ENCODE results near the gene PPP1R12A.
"Not testable (repeated sequence)": the region's sequence is repeated elsewhere in the genome, so short reads cannot be mapped to it uniquely, and the experiment has no call there.

PPP1R12A gene

DNA sequence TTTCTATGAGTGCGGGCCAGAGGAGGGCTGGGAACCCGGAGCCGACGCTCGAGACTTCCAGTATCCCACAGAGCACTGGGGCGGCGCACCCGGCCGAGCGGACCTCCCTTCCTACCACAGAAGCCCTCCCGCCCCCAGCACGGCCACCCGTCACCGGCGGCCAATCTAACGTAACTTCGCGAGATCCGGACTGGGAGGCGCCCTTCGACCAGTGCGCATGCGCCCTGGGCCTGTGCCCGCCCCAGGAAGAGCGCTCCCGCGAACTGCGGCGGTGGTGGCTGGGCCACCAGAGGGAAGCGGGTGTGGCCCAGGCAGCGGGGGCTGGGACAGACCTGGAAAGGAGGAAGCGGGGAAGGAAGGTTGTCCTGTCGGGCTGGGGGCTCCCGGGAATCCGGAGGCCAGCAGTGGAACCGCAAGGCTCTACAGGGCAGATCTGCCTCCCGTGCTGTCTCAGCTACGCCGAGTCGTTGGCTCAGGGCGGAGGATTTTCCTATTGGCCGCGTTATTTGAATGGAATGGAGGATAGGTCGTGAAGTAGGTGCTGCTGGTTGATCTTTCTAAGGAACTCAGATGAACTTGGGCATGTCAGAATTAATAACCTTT is at the start of gene PPP1R12A:
PPP1R12A (minus strand) TSS at position 77 of the 603 bp plus-strand sequence. CDS start 166 bp downstream, outside the sequence.
- DNase-seq, result peak; percentile 93
- H3K36me3 Mint-ChIP-seq, result peaks cover 5 to 7% of the 10 kb centered on the region in 2 donors
- peak within 1 kb of the TSS; percentile 98 for H3K27ac Mint-ChIP-seq
- no peaks in the 10 kb centered on the region for H3K27me3 Mint-ChIP-seq
- H3K4me1 Mint-ChIP-seq, result peaks cover 14% of the 10 kb centered on the region in 2 donors
- H3K4me3 Mint-ChIP-seq, result peak within 1 kb of the TSS; percentile 87 to 91
- H3K9me3 Mint-ChIP-seq, result no peaks in the 10 kb centered on the region
- ATAC-seq (replicated peaks), result peak; percentile 86 to 90

DNA sequence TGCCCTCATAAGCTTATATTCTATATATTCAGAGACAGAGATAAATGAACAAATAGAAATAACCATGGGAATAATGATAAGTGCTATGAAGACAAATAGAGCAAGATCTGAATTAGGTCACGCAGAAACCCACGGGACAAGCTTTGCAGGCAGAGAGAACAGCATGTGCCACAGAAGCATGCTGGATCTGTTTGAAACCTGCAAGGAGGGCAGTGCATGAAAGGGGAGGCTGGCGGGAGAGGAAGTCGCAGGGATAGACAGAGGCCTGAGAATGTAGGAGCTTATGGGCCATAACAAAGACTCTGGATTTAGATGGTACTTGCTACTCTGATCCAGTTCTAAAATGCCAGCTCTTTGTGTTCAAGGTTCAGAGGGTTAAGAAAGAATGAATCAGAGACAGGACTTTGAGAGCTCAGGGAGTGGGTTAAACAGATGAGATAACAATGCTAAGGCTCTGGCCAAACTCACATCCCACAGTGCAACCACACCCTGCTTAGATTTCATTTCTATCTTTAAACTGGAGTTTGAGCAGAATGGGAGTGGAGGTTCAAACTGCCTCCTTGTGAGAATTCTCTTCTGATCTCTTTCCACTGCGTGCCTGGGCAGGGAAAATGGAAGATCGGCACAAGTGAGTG is 49.2 kb upstream of the PPP1R12A start:
- no peak overlapping the region for H3K27ac Mint-ChIP-seq
- no peaks in the 10 kb centered on the region for H3K9me3 Mint-ChIP-seq
- ATAC-seq (replicated peaks), result no peak
- H3K27me3 Mint-ChIP-seq, result peaks cover 31 to 39% of the 10 kb centered on the region in 2 donors
- DNase-seq, result no peak
- no peaks in the 10 kb centered on the region for H3K36me3 Mint-ChIP-seq
- H3K4me3 Mint-ChIP-seq, result no peak overlapping the region
- H3K4me1 Mint-ChIP-seq, result no peaks in the 10 kb centered on the region

DNA sequence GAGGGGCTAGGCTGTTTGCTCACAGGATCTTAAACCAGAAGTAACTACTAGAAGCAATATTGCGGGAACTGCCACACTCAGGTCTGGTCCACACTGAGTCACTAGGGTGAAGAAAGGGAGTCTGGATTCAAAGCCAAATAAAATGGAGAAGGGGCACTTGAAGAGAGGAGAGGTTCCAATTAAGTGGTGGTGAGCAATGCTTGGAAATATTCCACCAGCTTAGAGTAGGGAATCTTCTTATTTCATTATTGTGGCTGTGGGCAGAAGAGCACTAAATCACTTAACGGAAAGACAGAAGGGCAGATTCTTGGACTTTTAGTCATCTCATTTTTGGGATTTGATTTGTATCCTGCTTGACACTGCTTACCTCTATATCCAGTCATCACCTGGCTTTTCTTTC is 48.6 kb upstream of the PPP1R12A start:
- ATAC-seq (replicated peaks) (no peak), DNase-seq (no peak)
- no peak overlapping the region for H3K27ac Mint-ChIP-seq
- H3K4me3 Mint-ChIP-seq, result no peak overlapping the region
- H3K4me1 Mint-ChIP-seq, result no peaks in the 10 kb centered on the region
- peaks cover 36 to 38% of the 10 kb centered on the region in 2 donors for H3K27me3 Mint-ChIP-seq
- no peaks in the 10 kb centered on the region for H3K36me3 Mint-ChIP-seq
- no peaks in the 10 kb centered on the region for H3K9me3 Mint-ChIP-seq

DNA sequence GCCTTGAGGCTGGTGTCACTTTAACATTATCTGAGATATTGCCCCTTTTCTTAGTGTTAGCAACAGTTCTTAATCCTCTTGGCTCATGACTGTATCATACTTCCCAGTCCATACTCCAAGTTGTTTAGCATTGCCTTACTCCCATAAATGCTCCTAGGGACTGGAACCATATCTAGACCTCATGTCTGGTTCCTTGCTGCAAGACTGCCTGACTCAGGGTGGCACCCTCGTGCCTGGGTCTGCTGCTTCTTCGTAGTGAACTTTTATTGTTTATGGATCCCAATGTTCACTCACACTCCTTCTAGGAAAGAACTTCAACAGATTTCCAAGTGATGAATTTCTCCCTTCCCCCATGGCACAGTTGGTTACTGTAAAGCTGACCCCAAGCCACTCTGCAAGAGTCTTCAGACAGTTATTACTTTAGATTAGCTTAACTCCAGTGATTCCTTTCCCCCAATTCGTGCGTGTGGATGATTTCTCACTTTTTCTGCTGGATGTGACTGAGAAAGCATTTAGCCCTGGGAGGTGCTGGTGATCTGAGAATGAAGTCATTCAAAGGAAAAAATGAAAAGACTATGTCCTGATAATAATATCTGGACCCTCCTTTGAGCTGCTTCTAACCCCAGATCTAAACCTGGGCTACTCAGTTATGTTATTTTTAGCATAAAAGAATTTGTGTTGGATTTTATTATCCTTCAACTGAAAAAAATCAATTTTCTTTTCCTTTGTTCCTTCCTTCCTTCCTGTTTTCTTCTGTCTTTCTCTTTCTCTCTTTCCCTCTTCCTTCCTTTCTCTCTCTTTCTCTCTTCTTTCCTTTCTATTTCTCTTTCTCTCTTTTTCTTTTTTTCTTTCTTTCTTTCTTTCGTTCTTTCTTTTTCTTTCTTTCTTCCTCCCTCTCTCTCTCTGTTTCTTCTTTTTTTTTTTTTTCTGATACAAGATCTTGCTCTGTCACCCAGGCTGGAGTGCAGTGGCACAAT is 47.5 kb upstream of the PPP1R12A start:
- Mint-ChIP-seq H3K27me3 (peaks cover 29 to 32% of the 10 kb centered on the region in 2 donors), H3K4me1 (no peaks in the 10 kb centered on the region), H3K4me3 (no peak overlapping the region), H3K9me3 (no peaks in the 10 kb centered on the region), H3K27ac (no peak overlapping the region), H3K36me3 (no peaks in the 10 kb centered on the region)
- DNase-seq, result no peak
- ATAC-seq (replicated peaks), result no peak

DNA sequence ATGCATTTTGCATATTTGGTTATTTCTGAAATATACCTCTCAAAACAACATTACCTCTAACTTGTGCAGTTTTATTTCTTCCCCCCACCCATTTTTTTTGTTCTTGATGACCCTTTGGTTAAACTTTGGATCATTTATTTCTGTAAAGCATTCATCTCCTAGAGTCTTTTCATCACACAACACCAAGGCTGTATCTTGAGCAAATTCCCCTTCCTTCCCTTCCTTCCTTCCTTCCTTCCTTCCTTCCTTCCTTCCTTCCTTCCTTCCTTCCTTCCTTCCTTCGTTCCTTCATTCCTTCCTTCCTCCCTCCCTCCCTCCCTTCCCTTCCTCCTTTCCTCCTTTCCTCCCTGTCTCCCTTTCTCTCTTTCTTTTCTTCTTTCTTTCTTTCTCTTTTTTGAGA is 43.8 kb upstream of the PPP1R12A start:
- Mint-ChIP-seq H3K4me3 (no peak overlapping the region), H3K9me3 (no peaks in the 10 kb centered on the region), H3K27ac (no peak overlapping the region), H3K36me3 (no peaks in the 10 kb centered on the region), H3K27me3 (peaks cover 12 to 19% of the 10 kb centered on the region in 2 donors), H3K4me1 (no peaks in the 10 kb centered on the region)
- no peak for ATAC-seq (replicated peaks)
- no peak for DNase-seq

DNA sequence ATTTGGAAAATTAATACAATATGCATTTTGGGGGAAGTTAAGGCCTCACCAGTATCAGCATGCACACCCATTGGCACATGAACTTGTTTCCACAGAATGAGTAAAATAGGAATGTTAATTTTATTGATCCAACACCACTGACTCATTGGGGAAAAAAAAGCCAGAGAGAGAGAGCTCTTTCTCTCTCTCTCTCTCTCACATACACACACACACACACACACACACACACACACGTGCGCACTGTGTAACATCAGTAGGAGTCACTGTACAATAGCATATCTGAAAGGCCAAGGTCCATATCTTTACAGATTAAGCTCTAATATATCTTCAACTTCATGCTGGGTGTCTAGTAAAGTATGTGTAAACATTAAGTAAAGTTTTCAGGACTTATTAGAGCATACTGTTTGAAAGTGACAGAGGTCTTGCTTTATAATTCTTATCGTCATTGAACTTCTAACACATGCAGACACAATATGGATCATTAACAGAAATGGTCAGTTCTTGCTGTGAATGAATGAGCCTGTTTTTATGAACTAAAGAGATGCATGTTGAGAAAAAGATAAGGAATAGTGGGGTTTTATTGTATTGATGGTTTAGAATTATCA is 43.1 kb upstream of the PPP1R12A start:
- DNase-seq; ATAC-seq (replicated peaks); H3K4me3 Mint-ChIP-seq: not testable (repeated sequence)

DNA sequence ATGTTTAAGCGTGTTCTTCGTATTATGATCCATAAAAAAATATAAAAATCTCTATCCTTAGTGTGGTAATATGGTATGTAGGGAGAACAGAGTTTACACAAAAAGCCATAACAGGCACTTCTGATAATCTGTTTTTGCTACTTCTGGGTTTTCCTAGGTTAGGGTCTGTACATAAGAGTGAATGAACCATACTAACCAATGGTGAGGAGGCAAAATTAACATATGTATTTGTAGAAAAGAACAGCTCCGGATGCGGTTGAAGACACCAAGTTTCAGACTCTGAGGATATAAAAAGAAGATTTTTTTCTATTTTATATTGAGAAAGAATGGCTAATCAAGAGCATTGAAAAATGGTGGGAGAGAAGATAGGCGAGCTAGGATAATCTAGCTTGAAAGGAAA is 40.2 kb upstream of the PPP1R12A start:
- ATAC-seq (replicated peaks) (no peak), DNase-seq (no peak)
- Mint-ChIP-seq H3K4me3 (no peak overlapping the region), H3K36me3 (no peaks in the 10 kb centered on the region), H3K4me1 (no peaks in the 10 kb centered on the region), H3K27ac (no peak overlapping the region), H3K9me3 (no peaks in the 10 kb centered on the region), H3K27me3 (peaks cover 0 to 8% of the 10 kb centered on the region in 2 donors)

More for the DNA sequence above, 43.1 kb upstream of the PPP1R12A start:
- H3K27ac Mint-ChIP-seq, H3K36me3 Mint-ChIP-seq, H3K9me3 Mint-ChIP-seq, H3K4me1 Mint-ChIP-seq: not testable (repeated sequence)
- H3K27me3 Mint-ChIP-seq, result peaks cover 6 to 13% of the 10 kb centered on the region in 2 donors

DNA sequence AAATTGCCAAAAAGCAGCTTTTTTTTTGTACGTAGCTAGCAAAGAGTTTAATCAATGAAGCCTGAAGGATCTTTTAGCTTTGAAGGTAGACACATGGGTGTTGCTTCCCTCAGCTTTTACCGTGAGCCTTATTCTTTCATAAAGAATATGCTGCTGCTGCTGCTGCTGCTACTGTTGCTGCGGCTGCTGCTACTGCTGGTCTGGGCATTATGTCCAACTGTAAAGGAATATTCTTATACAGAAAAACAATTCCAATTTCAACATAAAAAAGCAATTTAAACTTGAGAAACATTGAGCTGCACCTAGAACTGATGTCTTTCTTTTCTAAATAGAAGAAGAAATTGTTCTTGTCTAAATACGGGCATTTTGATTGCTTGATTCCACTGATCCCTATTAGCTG is 38.9 kb upstream of the PPP1R12A start:
- ATAC-seq (replicated peaks), result no peak
- Mint-ChIP-seq H3K4me3 (no peak overlapping the region), H3K4me1 (no peaks in the 10 kb centered on the region), H3K36me3 (no peaks in the 10 kb centered on the region), H3K9me3 (peaks cover 0 to 3% of the 10 kb centered on the region in 2 donors), H3K27ac (no peak overlapping the region), H3K27me3 (peaks cover 0 to 8% of the 10 kb centered on the region in 2 donors)
- no peak for DNase-seq

DNA sequence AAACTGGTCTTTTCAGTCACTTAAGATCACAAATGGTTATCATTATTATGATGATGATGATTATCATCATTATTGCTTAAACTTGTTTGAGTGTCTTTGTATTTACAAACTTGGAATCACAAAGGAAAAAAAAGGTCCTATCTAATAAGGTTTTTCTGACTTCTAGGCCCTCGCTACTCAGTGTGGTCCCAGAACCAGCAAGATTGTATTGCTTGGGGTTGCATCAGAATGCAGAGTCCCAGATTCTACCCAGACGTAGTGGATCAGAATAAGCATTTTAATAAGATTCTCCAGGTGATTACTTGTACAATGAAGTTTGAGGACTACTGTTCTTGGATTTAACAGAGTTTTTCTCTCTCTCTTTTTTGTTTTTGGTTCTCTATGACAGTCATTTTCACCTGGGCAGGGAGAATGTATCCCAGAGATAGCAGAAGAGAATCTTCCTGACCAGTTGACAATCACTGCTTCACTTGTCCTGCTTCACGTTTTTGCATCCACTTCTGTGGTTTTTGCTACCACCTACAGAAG is 29.3 kb upstream of the PPP1R12A start:
- Mint-ChIP-seq H3K4me3 (no peak overlapping the region), H3K27ac (no peak overlapping the region), H3K36me3 (no peaks in the 10 kb centered on the region), H3K27me3 (peaks cover 7 to 31% of the 10 kb centered on the region in 2 donors), H3K4me1 (no peaks in the 10 kb centered on the region), H3K9me3 (peaks cover 0 to 1% of the 10 kb centered on the region in 2 donors)
- DNase-seq, result no peak
- ATAC-seq (replicated peaks), result no peak

DNA sequence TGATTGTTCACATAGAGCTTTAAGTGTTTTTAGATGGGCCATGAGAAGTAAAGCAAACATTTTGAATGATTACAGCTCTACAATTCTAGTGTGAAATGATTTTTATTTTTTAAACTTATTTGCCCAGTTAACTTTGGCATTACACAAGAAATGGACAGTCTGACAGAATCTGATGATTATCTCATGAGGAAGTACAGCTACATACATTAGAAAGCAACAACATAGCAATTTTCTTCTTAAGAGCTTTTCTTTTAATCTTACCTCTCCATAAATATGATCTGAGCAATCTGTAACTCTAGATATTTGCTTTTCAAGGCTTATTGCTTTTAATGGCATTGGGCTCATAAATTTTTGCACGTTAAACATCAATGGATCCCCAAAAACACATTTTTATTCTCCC is 26.5 kb upstream of the PPP1R12A start:
- no peak overlapping the region for H3K4me3 Mint-ChIP-seq
- peaks cover 8 to 23% of the 10 kb centered on the region in 2 donors for H3K27me3 Mint-ChIP-seq
- H3K36me3 Mint-ChIP-seq, result no peaks in the 10 kb centered on the region
- H3K4me1 Mint-ChIP-seq, result no peaks in the 10 kb centered on the region
- ATAC-seq (replicated peaks), result no peak
- no peak for DNase-seq
- H3K9me3 Mint-ChIP-seq, result no peaks in the 10 kb centered on the region
- no peak overlapping the region for H3K27ac Mint-ChIP-seq

DNA sequence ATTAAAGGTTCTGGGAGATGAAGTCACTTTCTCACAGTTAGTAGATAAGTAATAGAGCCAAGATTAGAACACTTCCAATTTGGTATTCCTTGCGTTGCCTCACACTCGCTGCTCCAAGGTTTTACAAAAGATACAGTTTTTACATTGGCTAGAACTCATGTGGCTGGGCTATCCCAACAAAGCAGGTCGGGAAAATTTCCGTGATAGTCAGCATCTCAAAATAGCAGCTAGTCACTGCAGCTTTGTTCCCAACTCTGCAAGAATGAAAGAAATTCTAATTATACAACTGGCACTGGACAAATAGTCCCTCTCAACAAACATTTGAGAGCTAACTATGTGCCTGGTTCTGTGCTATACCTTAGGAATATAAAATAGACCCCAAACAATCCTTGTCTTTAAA is 24.6 kb upstream of the PPP1R12A start:
- Mint-ChIP-seq H3K36me3 (peaks cover 5 to 6% of the 10 kb centered on the region in 2 donors), H3K27me3 (peaks cover 14 to 32% of the 10 kb centered on the region in 2 donors), H3K4me1 (no peaks in the 10 kb centered on the region), H3K27ac (no peak overlapping the region), H3K9me3 (peaks cover 7 to 10% of the 10 kb centered on the region in 2 donors), H3K4me3 (no peak overlapping the region)
- ATAC-seq (replicated peaks) (no peak), DNase-seq (no peak)

DNA sequence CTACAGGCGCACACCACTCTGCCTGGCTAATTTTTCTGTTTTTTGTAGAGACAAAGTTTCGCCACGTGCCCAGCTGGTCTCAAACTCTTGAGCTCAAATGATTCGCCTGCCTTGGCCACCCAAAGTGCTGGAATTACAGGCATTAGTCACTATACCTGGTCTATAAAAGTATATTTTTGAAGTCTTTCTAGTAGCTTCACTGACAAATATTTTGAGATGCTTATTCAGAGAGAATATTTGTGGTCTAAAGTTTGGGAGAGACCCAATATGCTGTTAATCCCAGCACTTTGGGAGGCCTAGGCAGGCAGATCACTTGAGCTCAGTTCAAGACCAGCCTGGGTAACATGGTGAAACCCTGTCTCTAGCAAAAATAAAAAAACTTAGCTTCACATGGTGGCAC is 22.0 kb upstream of the PPP1R12A start:
- ATAC-seq (replicated peaks), result no peak
- Mint-ChIP-seq H3K27me3 (peaks cover 22 to 28% of the 10 kb centered on the region in 2 donors), H3K36me3 (peaks cover 5 to 6% of the 10 kb centered on the region in 2 donors), H3K4me1 (no peaks in the 10 kb centered on the region), H3K9me3 (peaks cover 11 to 14% of the 10 kb centered on the region in 2 donors), H3K4me3 (no peak overlapping the region), H3K27ac (no peak overlapping the region)
- DNase-seq, result no peak

DNA sequence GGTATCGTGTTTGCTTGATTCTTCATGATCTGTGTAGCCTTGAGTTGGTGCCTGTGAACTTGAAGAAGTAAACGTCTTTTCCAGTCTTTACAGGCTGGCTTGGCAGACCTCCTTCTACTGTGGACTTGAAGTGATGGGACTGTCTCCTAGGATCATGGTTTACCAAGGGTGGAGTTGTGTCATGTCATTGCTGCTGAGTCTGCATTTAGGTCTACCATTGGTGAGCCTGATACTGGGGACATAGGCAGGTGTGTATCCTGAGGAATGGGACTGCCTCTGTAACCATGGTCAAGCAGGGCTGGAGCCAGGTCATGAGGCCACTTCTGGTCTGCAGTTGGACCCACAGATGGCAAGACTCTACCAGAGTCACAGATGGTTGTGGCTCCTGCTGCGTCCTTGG is 20.7 kb upstream of the PPP1R12A start:
- no peak for ATAC-seq (replicated peaks)
- no peaks in the 10 kb centered on the region for H3K4me1 Mint-ChIP-seq
- no peak overlapping the region for H3K4me3 Mint-ChIP-seq
- H3K9me3 Mint-ChIP-seq, result peaks cover 11 to 14% of the 10 kb centered on the region in 2 donors
- no peak for DNase-seq
- no peak overlapping the region for H3K27ac Mint-ChIP-seq
- H3K36me3 Mint-ChIP-seq, result peaks cover 5 to 6% of the 10 kb centered on the region in 2 donors
- H3K27me3 Mint-ChIP-seq, result peaks cover 26 to 28% of the 10 kb centered on the region in 2 donors
